HepG2 (cell line): Measurements from ENCODE around the gene PIGO. TPM values are rescaled to one million over a fixed set of nuclear protein-coding genes. Genes with fewer than 3 reads are reported as not detected.

Experiments
- ATAC-seq: fragments of 200-7000 bp; cut with Tn5 transposase; 3 replicates; pipeline ENCODE4 v1.9.1; 2020; ENCODE audit warnings: mild to moderate bottlenecking, moderate library complexity
- BruUV-seq: library from RNA; stranded (reverse); fragments of 400-500 nt; replicated peaks from 2 replicates; lab custom pipeline; 2021; lab: Mats Ljungman, UMichigan
- CTCF ChIA-PET: fragments of 300-600 bp; formaldehyde crosslinking; extraction: SDS; loops from one replicate; lab custom pipeline; 2021; ENCODE audit warnings: low total read pairs, inconsistent platforms, low intra/inter-chr PET ratio; lab: Yijun Ruan, JAX
- POLR2A ChIA-PET: fragments of 350-600 bp; sonication (Branson Sonifier 250); formaldehyde crosslinking; loops from one replicate; lab custom pipeline; 2020; ENCODE audit warnings: antibody characterized with exemption, inconsistent platforms; lab: Yijun Ruan, JAX
- DNase-seq: peaks from one replicate; pipeline ENCODE4 v3.0.0-alpha.2; 2015; ENCODE audit warnings: low spot score
- FAIRE-seq: peaks from 3 replicates; lab custom pipeline; 2011; peaks lifted over from hg19 to GRCh38; lab: Jason Lieb, UNC
- H2AFZ ChIP-seq: one replicate; pipeline ENCODE4 v1.6.1; 2011; ENCODE audit warnings: low read length, inconsistent platforms
- H3K27ac ChIP-seq: fragments of 300-600 bp; 3 replicates; pipeline ENCODE4 v1.8.0; 2011; ENCODE audit warnings: mixed run types, mild to moderate bottlenecking, mixed read lengths, low read length, inconsistent platforms; ENCODE audit not compliant: insufficient read depth; ENCODE audit errors: extremely low read length
- H3K27me3 ChIP-seq, 2 experiments: fragments of 200-600 bp in 1 of 2; 2 replicates in 1 of 2; 3 replicates in 1 of 2; pipeline versions ENCODE4 v1.6.0 to v1.8.0; 2011; ENCODE audit warnings: low read length in 2 of 2, mild to moderate bottlenecking in 2 of 2, moderate library complexity in 2 of 2, inconsistent platforms in 1 of 2; ENCODE audit not compliant: insufficient read depth in 2 of 2, control insufficient read depth in 1 of 2
- H3K36me3 ChIP-seq, 2 experiments: fragments of 200-600 bp in 1 of 2; replicated peaks in 1 of 2; 2 replicates in 1 of 2; 3 replicates in 1 of 2; pipeline versions ENCODE4 v1.5.1 to v1.8.0; 2011; ENCODE audit warnings: low read length in 2 of 2, inconsistent platforms in 1 of 2; ENCODE audit not compliant: insufficient read depth in 2 of 2, control insufficient read depth in 1 of 2
- H3K4me1 ChIP-seq: 2 replicates; pipeline ENCODE4 v1.5.1; 2012; ENCODE audit warnings: low read length, inconsistent platforms; ENCODE audit not compliant: insufficient read depth
- H3K4me2 ChIP-seq: 2 replicates; pipeline ENCODE4 v1.6.0; 2011; ENCODE audit warnings: low read depth, low read length, inconsistent platforms
- H3K4me3 ChIP-seq, 3 experiments: fragments of 200-600 bp in 1 of 3; sonication (generic), shearing (Covaris generic) in 1 of 3; replicated peaks in 1 of 3; 2 replicates each; pipeline ENCODE4 v1.5.1; 2011 to 2016; ENCODE audit warnings: low read length in 3 of 3, inconsistent platforms in 2 of 3, low read depth in 2 of 3, mild to moderate bottlenecking in 2 of 3, control low read depth in 1 of 3, mixed read lengths in 1 of 3; ENCODE audit not compliant: insufficient read depth in 1 of 3
- H3K79me2 ChIP-seq: one replicate; pipeline ENCODE4 v1.6.1; 2011; ENCODE audit warnings: low read length, inconsistent platforms; ENCODE audit not compliant: insufficient read depth
- H3K9ac ChIP-seq: 2 replicates; pipeline ENCODE4 v1.6.0; 2011; ENCODE audit warnings: mild to moderate bottlenecking, low read depth, low read length, inconsistent platforms; ENCODE audit not compliant: insufficient read depth
- H3K9me3 ChIP-seq: 2 replicates; pipeline ENCODE4 v1.5.1; 2012; ENCODE audit warnings: mild to moderate bottlenecking, low read length
- H4K20me1 ChIP-seq: 2 replicates; pipeline ENCODE4 v1.6.0; 2011; ENCODE audit warnings: inconsistent platforms, mild to moderate bottlenecking, low read length, moderate library complexity; ENCODE audit not compliant: insufficient read depth
- ATF7 ChIP-seq, 2 experiments: fragments of 450-650 bp in 1 of 2; sonication (generic) in 1 of 2; formaldehyde crosslinking in 1 of 2; IDR thresholded peaks; 2 replicates each; pipeline versions ENCODE4 v1.4.0 to v1.6.1; 2016 to 2020; ENCODE audit warnings: antibody characterized with exemption in 1 of 2, mild to moderate bottlenecking in 1 of 2, missing genetic modification reagents in 1 of 2
- ATM ChIP-seq: fragments of 450-650 bp; IDR thresholded peaks from 2 replicates; pipeline ENCODE4 v1.7.1; 2017; ENCODE audit warnings: mild to moderate bottlenecking, borderline replicate concordance
- DNMT1 ChIP-seq: sonication (generic); formaldehyde crosslinking; IDR thresholded peaks from 2 replicates; pipeline ENCODE4 v1.5.1; 2020; ENCODE audit warnings: mild to moderate bottlenecking, missing genetic modification reagents
- DR1 ChIP-seq: sonication (generic); formaldehyde crosslinking; IDR thresholded peaks from 2 replicates; pipeline ENCODE4 v1.8.0; 2021; ENCODE audit warnings: mild to moderate bottlenecking, missing genetic modification reagents, inconsistent platforms
- EEA1 ChIP-seq: sonication (generic); formaldehyde crosslinking; IDR thresholded peaks from 2 replicates; pipeline ENCODE4 v1.5.1; 2020; ENCODE audit warnings: mild to moderate bottlenecking, missing genetic modification reagents, borderline replicate concordance
- FOXO1 ChIP-seq: sonication (generic); formaldehyde crosslinking; IDR thresholded peaks from 2 replicates; pipeline ENCODE4 v1.4.0; 2020; ENCODE audit warnings: missing genetic modification reagents
- GATAD1 ChIP-seq: IDR thresholded peaks from 2 replicates; pipeline ENCODE4 v1.6.1; 2016; ENCODE audit warnings: missing genetic modification reagents, missing compliant biosample characterization
- KDM5B ChIP-seq: sonication (generic); formaldehyde crosslinking; IDR thresholded peaks from 2 replicates; pipeline ENCODE4 v1.4.0; 2020; ENCODE audit warnings: missing genetic modification reagents, mild to moderate bottlenecking, borderline replicate concordance
- NCOA1 ChIP-seq: sonication (generic); formaldehyde crosslinking; IDR thresholded peaks from 2 replicates; pipeline ENCODE4 v1.9.0; 2021; ENCODE audit warnings: missing genetic modification reagents
- NFE2 ChIP-seq: sonication (generic); formaldehyde crosslinking; IDR thresholded peaks from 2 replicates; pipeline ENCODE4 v1.4.0; 2020; ENCODE audit warnings: missing genetic modification reagents
- NFKB2 ChIP-seq: sonication (generic); formaldehyde crosslinking; IDR thresholded peaks from 2 replicates; pipeline ENCODE4 v1.4.0; 2020; ENCODE audit warnings: missing genetic modification reagents, borderline replicate concordance
- NR2C2 ChIP-seq: sonication (generic); formaldehyde crosslinking; IDR thresholded peaks from 2 replicates; pipeline ENCODE4 v1.4.0; 2020; ENCODE audit warnings: missing genetic modification reagents, mild to moderate bottlenecking, moderate library complexity, borderline replicate concordance
- PPARG ChIP-seq: conservative IDR thresholded peaks from 2 replicates; pipeline ENCODE4 v1.6.1; 2016; ENCODE audit warnings: missing biosample characterization, missing genetic modification reagents
- RXRA ChIP-seq: sonication (generic); formaldehyde crosslinking; IDR thresholded peaks from 2 replicates; pipeline ENCODE4 v1.5.1; 2020; ENCODE audit warnings: missing genetic modification reagents
- SAFB2 ChIP-seq: sonication (generic); formaldehyde crosslinking; IDR thresholded peaks from 2 replicates; pipeline ENCODE4 v1.5.1; 2020; ENCODE audit warnings: missing genetic modification reagents, low read depth, mild to moderate bottlenecking, borderline replicate concordance
- SIN3A ChIP-seq: IDR thresholded peaks from 2 replicates; pipeline ENCODE4 v1.6.1; 2011; ENCODE audit warnings: low read depth, mild to moderate bottlenecking, control low read depth, low read length, borderline replicate concordance
- SMYD3 ChIP-seq: sonication (generic); formaldehyde crosslinking; IDR thresholded peaks from 2 replicates; pipeline ENCODE4 v1.8.1; 2023; ENCODE audit warnings: mild to moderate bottlenecking, missing genetic modification reagents
- TBX2 ChIP-seq: sonication (generic); formaldehyde crosslinking; IDR thresholded peaks from 2 replicates; pipeline ENCODE4 v1.5.0; 2020; ENCODE audit warnings: missing genetic modification reagents, mild to moderate bottlenecking, borderline replicate concordance
- THAP11 ChIP-seq: IDR thresholded peaks from 2 replicates; pipeline ENCODE4 v1.6.1; 2016; ENCODE audit warnings: missing biosample characterization, missing genetic modification reagents
- ZBTB21 ChIP-seq: sonication (generic); formaldehyde crosslinking; IDR thresholded peaks from 2 replicates; pipeline ENCODE4 v1.4.0; 2020; ENCODE audit warnings: missing genetic modification reagents
- ZMYM2 ChIP-seq: sonication (generic); formaldehyde crosslinking; IDR thresholded peaks from 2 replicates; pipeline ENCODE4 v1.8.0; 2022; ENCODE audit warnings: mild to moderate bottlenecking, missing genetic modification reagents
- ZNF234 ChIP-seq: sonication (generic); formaldehyde crosslinking; conservative IDR thresholded peaks from 2 replicates; pipeline ENCODE4 v1.5.1; 2020; ENCODE audit warnings: mild to moderate bottlenecking, missing genetic modification reagents
- ZNF274 ChIP-seq: sonication (generic); formaldehyde crosslinking; IDR thresholded peaks from 2 replicates; pipeline ENCODE4 v1.5.1; 2020; ENCODE audit warnings: mild to moderate bottlenecking, missing genetic modification reagents
- ZNF430 ChIP-seq: sonication (generic); formaldehyde crosslinking; IDR thresholded peaks from 2 replicates; pipeline ENCODE4 v1.9.0; 2021; ENCODE audit warnings: mild to moderate bottlenecking, missing genetic modification reagents
- ZNF432 ChIP-seq: sonication (generic); formaldehyde crosslinking; IDR thresholded peaks from 2 replicates; pipeline ENCODE4 v1.5.0; 2020; ENCODE audit warnings: missing genetic modification reagents, mild to moderate bottlenecking, borderline replicate concordance
- ZNF557 ChIP-seq: sonication (generic); formaldehyde crosslinking; IDR thresholded peaks from 2 replicates; pipeline ENCODE4 v1.4.0; 2020; ENCODE audit warnings: missing genetic modification reagents
- ZNF644 ChIP-seq: IDR thresholded peaks from 2 replicates; pipeline ENCODE4 v1.6.1; 2016; ENCODE audit warnings: low read depth
- ZNF776 ChIP-seq: sonication (generic); formaldehyde crosslinking; IDR thresholded peaks from 2 replicates; pipeline ENCODE4 v1.4.0; 2020; ENCODE audit warnings: mild to moderate bottlenecking, missing genetic modification reagents
- WGBS: methylation state at CpG from one replicate; pipeline ENCODE4 v1.1.6; 2017; ENCODE audit warnings: low lambda C conversion rate; 5-methylcytosine and 5-hydroxymethylcytosine counted together
- in situ Hi-C: cut with HindIII; loops from 2 replicates; pipeline ENCODE4 v1.10.0; 2017; ENCODE audit warnings: low pct_unique_long_range_greater_than_20kb; ENCODE audit not compliant: extremely low pct_ligation_motif_present
- intact Hi-C: fragments of 100-400 bp; cut with micrococcal nuclease; formaldehyde crosslinking; loops from one replicate; pipeline ENCODE4 v1.10.0; 2022; ENCODE audit not compliant: unreplicated experiment
- polyA plus RNA-seq, 8 experiments: library from polyadenylated mRNA; depleted of rRNA in 3 of 8; stranded (reverse) in 7 of 8; unstranded in 1 of 8; fragments of >200 nt; fragmentation: Illumina TruSeq in 4 of 8; extraction: Trizol in 4 of 8; gene quantifications; 2 replicates each; pipeline versions ENCODE4 v1.2.1 to v1.2.3, GENCODE V29; 2011 to 2016; ENCODE audit warnings: low read depth in 4 of 8, missing spikeins in 1 of 8, mixed read lengths in 1 of 8; ENCODE audit not compliant: insufficient read depth in 1 of 8
- total RNA-seq, 5 experiments: library from RNA; depleted of rRNA; stranded (reverse); fragments of >200 nt; fragmentation: Illumina TruSeq; extraction: Trizol; gene quantifications; 2 replicates each; pipeline ENCODE4 v1.2.3, GENCODE V29; 2016; ENCODE audit warnings: low read depth in 1 of 5

Gene PIGO
- total and polyA plus RNA-seq, 2 of the 13 experiments (the other 11 are each of a cell fraction or from before 2014, with no cell fraction given), result 20.5 to 26.2 TPM

DNA sequence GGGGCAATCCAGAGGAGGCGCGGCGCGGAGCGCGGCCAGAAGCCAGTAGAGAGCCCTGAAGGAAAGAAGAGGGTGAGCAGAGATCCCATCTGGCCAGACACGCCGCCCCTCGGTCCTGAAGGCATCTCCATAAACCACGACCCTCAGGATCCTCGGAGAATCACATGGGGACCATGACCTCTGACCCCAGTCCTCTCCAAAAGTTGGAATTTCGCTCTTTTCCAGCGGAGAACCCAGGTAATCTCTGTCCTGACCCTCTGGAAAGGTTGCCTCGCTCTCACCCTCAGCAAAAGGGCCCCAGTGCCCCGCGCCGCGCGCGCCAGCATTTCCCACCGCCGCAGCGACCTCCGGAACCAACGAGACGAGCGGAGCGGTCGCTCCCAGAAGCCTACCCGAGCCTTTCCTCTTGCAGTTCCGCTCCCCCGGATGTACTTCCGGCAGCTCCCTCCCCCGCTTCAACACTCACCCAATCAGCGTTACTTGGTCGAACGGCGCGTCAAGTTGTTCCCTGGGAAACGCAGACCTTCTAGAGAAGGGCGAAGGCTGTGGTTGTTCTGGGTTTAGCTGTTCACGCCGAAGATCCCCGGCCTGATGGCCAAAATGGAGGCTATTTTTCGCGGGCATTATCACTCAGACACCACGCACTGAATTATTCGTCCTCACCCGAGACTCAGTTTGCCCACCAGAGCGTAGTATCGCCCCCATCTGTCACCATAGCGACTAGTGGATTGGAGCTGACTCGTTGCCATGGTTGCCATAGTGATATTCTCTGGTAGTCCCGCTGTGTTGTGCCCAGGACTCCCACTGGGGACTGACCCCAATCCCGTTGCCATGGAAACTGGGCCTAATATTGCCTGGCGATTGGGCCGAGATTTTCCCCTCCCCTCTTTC lies 6.6 kb upstream of the PIGO start, which contains the start of gene STOML2:
Gene STOML2, minus strand, starts transcription at position 363 of the 891 bp plus-strand sequence. Its CDS starts 37 bp downstream, at position 326.
- ATAC-seq (peak; percentile 97), DNase-seq (peak; percentile 92), FAIRE-seq (peak; percentile 96)
- peak within 1 kb of the TSS; percentile 93 for H3K9ac ChIP-seq
- intact Hi-C loops, result no loop called here
- ChIA-PET POLR2A (interaction anchor here (1.1 to 2.2 kb wide), 6 partner anchors 9 to 59 kb away, joined by 4 to 34 read pairs (median 12); partner anchors contain the start of genes ATOSB, FANCG, UNC13B and VCP), CTCF (no interaction called here)
- H3K4me1 ChIP-seq, result peaks cover 19% of the 10 kb centered on the region
- 2% methylated on average over 9 of the region's 57 CpGs for WGBS
- H3K27me3 ChIP-seq, result no peaks in the 10 kb centered on the region; a peak in 1 of 5 replicates
- peaks cover 16% of the 10 kb centered on the region for H3K79me2 ChIP-seq
- peak within 1 kb of the TSS; percentile 69 for H2AFZ ChIP-seq
- H3K36me3 ChIP-seq, result peaks cover 7 to 23% of the 10 kb centered on the region in 2 experiments; a peak in 4 of 5 replicates
- no TSS peak for BruUV-seq
- no peaks in the 10 kb centered on the region for H3K9me3 ChIP-seq
- peak within 1 kb of the TSS; percentile 95 for H3K4me2 ChIP-seq
- H3K27ac ChIP-seq, result peak within 1 kb of the TSS; percentile 74
- H4K20me1 ChIP-seq, result no peaks in the 10 kb centered on the region
- in situ Hi-C loops, result no loop called here
- H3K4me3 ChIP-seq, result peak within 1 kb of the TSS; percentile 63 to 84 (median 69)
- TF ChIP-seq ZNF234 (CRISPR knock-in tag) (no peak), RXRA (CRISPR knock-in tag) (peak; percentile 72; the same call in 1 of the 2 replicates), ZNF430 (CRISPR knock-in tag) (no peak; the same call in 1 of the 2 replicates), ZNF432 (no peak), NFKB2 (CRISPR knock-in tag) (peak; percentile 73), ZNF557 (CRISPR knock-in tag) (0 out of 2 replicates have a peak, but pooled peaks have one; percentile 41), ZNF776 (CRISPR knock-in tag) (no peak), DNMT1 (CRISPR knock-in tag) (no peak), FOXO1 (CRISPR knock-in tag) (peak; percentile 67), ZMYM2 (no peak), ZNF644 (CRISPR knock-in tag) (no peak), GATAD1 (CRISPR knock-in tag) (peak; percentile 99), THAP11 (CRISPR knock-in tag) (peak; percentile 96), NR2C2 (CRISPR knock-in tag) (peak; percentile 98), PPARG (CRISPR knock-in tag) (peak; percentile 64), TBX2 (CRISPR knock-in tag) (peak; percentile 85), NFE2 (CRISPR knock-in tag) (no peak), SMYD3 (CRISPR knock-in tag) (no peak), EEA1 (CRISPR knock-in tag) (0 out of 2 replicates have a peak, but pooled peaks have one; percentile 74), SAFB2 (CRISPR knock-in tag) (peak; percentile 97; the same call in 1 of the 2 replicates), KDM5B (CRISPR knock-in tag) (peak; percentile 59; the same call in 1 of the 2 replicates), ZBTB21 (peak; percentile 28; the same call in 1 of the 2 replicates), ATM (no peak), ZNF274 (CRISPR knock-in tag) (no peak; the same call in 1 of the 2 replicates), DR1 (CRISPR knock-in tag) (peak; percentile 78), ATF7 (IDR thresholded peaks at IDR 0.05) (no peak), ATF7 (CRISPR knock-in tag; IDR thresholded peaks at IDR 0.05) (no peak), SIN3A (peak; percentile 96), NCOA1 (no peak)
